SH-SY5Y (cell line): ENCODE results near the gene ALG6.

Experiments used
- GATA2 ChIP-seq: IDR thresholded peaks from 2 replicates; pipeline ENCODE4 v1.6.1; 2011; ENCODE audit warnings: mild to moderate bottlenecking, low read depth, low read length
- GATA3 ChIP-seq: IDR thresholded peaks from 2 replicates; pipeline ENCODE4 v1.6.1; 2011; ENCODE audit warnings: low read depth, mild to moderate bottlenecking, low read length, moderate library complexity

GRCh38 chr1:63362578-63362977, 4.8 kb upstream of the ALG6 start:
- TF ChIP-seq GATA2 (no peak), GATA3 (no peak)
